ENCODE measurements around the gene ZPLD1. TPM values are rescaled to one million over a fixed set of nuclear protein-coding genes. Genes with fewer than 3 reads are reported as not detected.

ZPLD1 gene
- total and polyA plus RNA-seq, 9 donors, result 0.11 to 0.48 (median 0.27) TPM; not detected in 1

DNA sequence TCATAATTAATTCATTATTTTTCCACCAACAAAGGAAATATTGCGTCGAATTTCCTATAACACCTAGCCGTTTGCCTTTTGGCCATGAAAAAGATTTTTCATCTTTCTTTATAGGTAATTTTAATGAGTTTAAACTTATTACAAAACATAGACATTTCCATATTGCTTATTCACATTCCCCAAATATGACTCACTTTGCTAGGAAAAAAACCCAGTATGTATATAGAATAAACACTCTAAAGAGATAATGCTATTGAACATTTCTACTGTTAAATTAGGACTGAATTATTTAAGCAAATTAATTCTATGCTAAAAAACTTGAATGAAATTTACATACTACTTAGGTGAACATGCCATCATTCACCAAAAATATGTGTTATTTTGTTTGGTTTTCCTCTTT, 16.2 kb downstream of the ZPLD1 start:
- no peak overlapping the region for H3K27ac ChIP-seq
- DNase-seq, result no peak
- TF ChIP-seq, protein P1, sequence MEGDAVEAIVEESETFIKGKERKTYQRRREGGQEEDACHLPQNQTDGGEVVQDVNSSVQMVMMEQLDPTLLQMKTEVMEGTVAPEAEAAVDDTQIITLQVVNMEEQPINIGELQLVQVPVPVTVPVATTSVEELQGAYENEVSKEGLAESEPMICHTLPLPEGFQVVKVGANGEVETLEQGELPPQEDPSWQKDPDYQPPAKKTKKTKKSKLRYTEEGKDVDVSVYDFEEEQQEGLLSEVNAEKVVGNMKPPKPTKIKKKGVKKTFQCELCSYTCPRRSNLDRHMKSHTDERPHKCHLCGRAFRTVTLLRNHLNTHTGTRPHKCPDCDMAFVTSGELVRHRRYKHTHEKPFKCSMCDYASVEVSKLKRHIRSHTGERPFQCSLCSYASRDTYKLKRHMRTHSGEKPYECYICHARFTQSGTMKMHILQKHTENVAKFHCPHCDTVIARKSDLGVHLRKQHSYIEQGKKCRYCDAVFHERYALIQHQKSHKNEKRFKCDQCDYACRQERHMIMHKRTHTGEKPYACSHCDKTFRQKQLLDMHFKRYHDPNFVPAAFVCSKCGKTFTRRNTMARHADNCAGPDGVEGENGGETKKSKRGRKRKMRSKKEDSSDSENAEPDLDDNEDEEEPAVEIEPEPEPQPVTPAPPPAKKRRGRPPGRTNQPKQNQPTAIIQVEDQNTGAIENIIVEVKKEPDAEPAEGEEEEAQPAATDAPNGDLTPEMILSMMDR (IDR thresholded peaks at IDR 0.05), result no peak
- no peak for TF ChIP-seq EP300 (IDR thresholded peaks at IDR 0.05)
- TF ChIP-seq POLR2A (IDR thresholded peaks at IDR 0.05), result no peak
- H3K36me3 ChIP-seq, result no peaks in the 10 kb centered on the region
- no peaks in the 10 kb centered on the region for H3K27me3 ChIP-seq
- intact Hi-C loops (cut with DNase I), result no loop called here
- H3K9me3 ChIP-seq, result no peaks in the 10 kb centered on the region
- H3K4me3 ChIP-seq, result no peak overlapping the region
- 94 to 98% (median 97%) methylated on average over 3 of the region's 3 CpGs for WGBS, 3 donors
- H3K4me1 ChIP-seq (ENCODE audit: insufficient read depth), result no peaks in the 10 kb centered on the region

GRCh38 chr3:102451543-102451942, 16.7 kb downstream of the ZPLD1 start:
- no peaks in the 10 kb centered on the region for H3K4me1 ChIP-seq (ENCODE audit: insufficient read depth)
- H3K4me3 ChIP-seq, result no peak overlapping the region
- TF ChIP-seq, protein P1 (IDR thresholded peaks at IDR 0.05), result no peak
- TF ChIP-seq POLR2A (IDR thresholded peaks at IDR 0.05) (no peak), EP300 (IDR thresholded peaks at IDR 0.05) (no peak)
- no peaks in the 10 kb centered on the region for H3K27me3 ChIP-seq
- no peak overlapping the region for H3K27ac ChIP-seq
- H3K9me3 ChIP-seq, result no peaks in the 10 kb centered on the region
- 73 to 92% (median 79%) methylated on average over 1 of the region's 1 CpG for WGBS, 3 donors
- no peak for DNase-seq
- no peaks in the 10 kb centered on the region for H3K36me3 ChIP-seq
- intact Hi-C loops (cut with DNase I), result no loop called here

GRCh38 chr3:102454181-102454580, 19.4 kb downstream of the ZPLD1 start:
- no peaks in the 10 kb centered on the region for H3K36me3 ChIP-seq
- no peak overlapping the region for H3K4me3 ChIP-seq
- TF ChIP-seq POLR2A (IDR thresholded peaks at IDR 0.05) (no peak), EP300 (IDR thresholded peaks at IDR 0.05) (no peak)
- TF ChIP-seq, protein P1 (IDR thresholded peaks at IDR 0.05), result no peak
- no peaks in the 10 kb centered on the region for H3K27me3 ChIP-seq
- intact Hi-C loops (cut with DNase I), result no loop called here
- no peak for DNase-seq
- WGBS, 3 donors, result 55 to 63% (median 56%) methylated on average over 3 of the region's 3 CpGs
- no peaks in the 10 kb centered on the region for H3K9me3 ChIP-seq
- no peaks in the 10 kb centered on the region for H3K4me1 ChIP-seq (ENCODE audit: insufficient read depth)
- H3K27ac ChIP-seq, result no peak overlapping the region

GRCh38 chr3:102457644-102458043, 22.8 kb downstream of the ZPLD1 start:
- H3K4me3 ChIP-seq, result no peak overlapping the region
- DNase-seq, result no peak
- TF ChIP-seq, protein P1 (IDR thresholded peaks at IDR 0.05), result no peak
- TF ChIP-seq POLR2A (IDR thresholded peaks at IDR 0.05) (no peak), EP300 (IDR thresholded peaks at IDR 0.05) (no peak)
- intact Hi-C loops (cut with DNase I), result no loop called here
- no peaks in the 10 kb centered on the region for H3K9me3 ChIP-seq
- H3K36me3 ChIP-seq, result no peaks in the 10 kb centered on the region
- no peaks in the 10 kb centered on the region for H3K27me3 ChIP-seq
- H3K27ac ChIP-seq, result no peak overlapping the region
- no peaks in the 10 kb centered on the region for H3K4me1 ChIP-seq (ENCODE audit: insufficient read depth)
- WGBS, 3 donors, result 85 to 92% (median 91%) methylated on average over 2 of the region's 2 CpGs

GRCh38 chr3:102460579-102460978, 25.8 kb downstream of the ZPLD1 start:
- DNase-seq, result no peak
- intact Hi-C loops (cut with DNase I), result no loop called here
- TF ChIP-seq, protein P1 (IDR thresholded peaks at IDR 0.05), result no peak
- no peak for TF ChIP-seq POLR2A (IDR thresholded peaks at IDR 0.05)
- TF ChIP-seq EP300 (IDR thresholded peaks at IDR 0.05), result no peak
- Histone ChIP-seq H3K4me3 (no peak overlapping the region), H3K36me3 (no peaks in the 10 kb centered on the region), H3K27me3 (no peaks in the 10 kb centered on the region), H3K27ac (no peak overlapping the region), H3K9me3 (no peaks in the 10 kb centered on the region), H3K4me1 (ENCODE audit: insufficient read depth) (no peaks in the 10 kb centered on the region)

All from ovary (tissue), 9 donors.